Keratinocyte (primary cell): ENCODE data around the gene FAM3C. TPM values are rescaled to one million over a fixed set of nuclear protein-coding genes. Genes with fewer than 3 reads are reported as not detected.

Experiments
- DNase-seq: peaks from one replicate; pipeline ENCODE4 v3.0.0-alpha.2; 2011; ENCODE audit warnings: low read depth, missing footprints, low spot score
- FAIRE-seq: peaks from 2 replicates; lab custom pipeline; 2011; peaks lifted over from hg19 to GRCh38; lab: Jason Lieb, UNC
- H2AFZ ChIP-seq: 2 replicates; pipeline ENCODE4 v1.6.0; 2012; ENCODE audit warnings: low read length, control low read depth, inconsistent platforms; ENCODE audit not compliant: control insufficient read depth
- H3K27ac ChIP-seq: 2 replicates; pipeline ENCODE4 v1.5.1; 2011; ENCODE audit warnings: low read length; ENCODE audit not compliant: control insufficient read depth, insufficient read depth
- H3K27me3 ChIP-seq: 3 replicates; pipeline ENCODE4 v1.6.0; 2011; ENCODE audit warnings: low read length; ENCODE audit not compliant: control insufficient read depth, insufficient read depth; ENCODE audit errors: extremely low read depth
- H3K36me3 ChIP-seq, 2 experiments: 2 replicates in 1 of 2; 3 replicates in 1 of 2; pipeline ENCODE4 v1.5.1; 2011; ENCODE audit warnings: low read length in 2 of 2, mild to moderate bottlenecking in 1 of 2; ENCODE audit not compliant: control insufficient read depth in 2 of 2, insufficient read depth in 2 of 2; ENCODE audit errors: extremely low read depth in 1 of 2
- H3K4me1 ChIP-seq: 3 replicates; pipeline ENCODE4 v1.5.1; 2011; ENCODE audit warnings: low read length; ENCODE audit not compliant: control insufficient read depth, insufficient read depth; ENCODE audit errors: extremely low read depth
- H3K4me2 ChIP-seq: 3 replicates; pipeline ENCODE4 v1.6.0; 2011; ENCODE audit warnings: low read depth, low read length; ENCODE audit not compliant: control insufficient read depth, insufficient read depth; ENCODE audit errors: extremely low read depth
- H3K4me3 ChIP-seq, 3 experiments: fragments of 200-600 bp in 1 of 3; sonication (generic) in 1 of 3; 2 replicates in 2 of 3; 3 replicates in 1 of 3; pipeline ENCODE4 v1.5.1; 2011 to 2016; ENCODE audit warnings: low read length in 3 of 3, mild to moderate bottlenecking in 3 of 3, control low read depth in 2 of 3, inconsistent platforms in 1 of 3, low read depth in 1 of 3, mixed read lengths in 1 of 3, mixed run types in 1 of 3, moderate library complexity in 1 of 3; ENCODE audit not compliant: control insufficient read depth in 2 of 3, insufficient read depth in 2 of 3; ENCODE audit errors: extremely low read depth in 1 of 3
- H3K79me2 ChIP-seq: 2 replicates; pipeline ENCODE4 v1.6.0; 2012; ENCODE audit warnings: low read length; ENCODE audit not compliant: control insufficient read depth, insufficient read depth
- H3K9ac ChIP-seq: 3 replicates; pipeline ENCODE4 v1.6.0; 2011; ENCODE audit warnings: low read length; ENCODE audit not compliant: control insufficient read depth, insufficient read depth; ENCODE audit errors: extremely low read depth
- H3K9me1 ChIP-seq: 3 replicates; pipeline ENCODE4 v1.6.0; 2011; ENCODE audit warnings: low read length; ENCODE audit not compliant: control insufficient read depth, insufficient read depth; ENCODE audit errors: extremely low read depth
- H3K9me3 ChIP-seq: 2 replicates; pipeline ENCODE4 v1.5.1; 2012; ENCODE audit warnings: low read depth, low read length; ENCODE audit not compliant: control insufficient read depth
- H4K20me1 ChIP-seq: 3 replicates; pipeline ENCODE4 v1.6.0; 2011; ENCODE audit warnings: low read length; ENCODE audit not compliant: control insufficient read depth, insufficient read depth; ENCODE audit errors: extremely low read depth
- EZH2 ChIP-seq: IDR thresholded peaks from one replicate; pipeline ENCODE4 v1.6.1; 2012; ENCODE audit warnings: inconsistent platforms, mild to moderate bottlenecking, low read length, moderate library complexity
- dilution Hi-C: fragments of 300-500 bp; cut with MboI; formaldehyde crosslinking; loops from one replicate; pipeline ENCODE4 v1.7.0; 2020; ENCODE audit warnings: low sequenced_read_pairs; ENCODE audit not compliant: extremely low pct_ligation_motif_present
- polyA plus RNA-seq, 5 experiments: library from polyadenylated mRNA; depleted of rRNA in 3 of 5; stranded (reverse) in 3 of 5; stranded (forward) in 1 of 5; unstranded in 1 of 5; fragments of >200 nt; gene quantifications; 1 replicate in 1 of 5; 2 replicates in 3 of 5; 3 replicates in 1 of 5; pipeline versions ENCODE4 v1.2.1 to v1.2.3, GENCODE V29; 2011 to 2012; ENCODE audit warnings: missing spikeins in 2 of 5, low read depth in 1 of 5, low replicate concordance in 1 of 5
- TF ChIP-seq, protein P1 (sequence below), 3 experiments: IDR thresholded peaks in 1 of 3; conservative IDR thresholded peaks in 1 of 3; optimal IDR thresholded peaks in 1 of 3; 2 replicates in 2 of 3; 3 replicates in 1 of 3; pipeline versions ENCODE3 to v1.5.1; 2011; ENCODE audit warnings: low read length in 3 of 3, mild to moderate bottlenecking in 3 of 3, moderate library complexity in 2 of 3, control low read depth in 1 of 3, inconsistent platforms in 1 of 3; ENCODE audit not compliant: insufficient read depth in 2 of 3; ENCODE audit errors: extremely low read depth in 1 of 3

The FAM3C gene
- polyA plus RNA-seq, 1 donor (not counting 4 experiments of a cell fraction or from before 2014, with no cell fraction given), result 93.5 TPM

DNA sequence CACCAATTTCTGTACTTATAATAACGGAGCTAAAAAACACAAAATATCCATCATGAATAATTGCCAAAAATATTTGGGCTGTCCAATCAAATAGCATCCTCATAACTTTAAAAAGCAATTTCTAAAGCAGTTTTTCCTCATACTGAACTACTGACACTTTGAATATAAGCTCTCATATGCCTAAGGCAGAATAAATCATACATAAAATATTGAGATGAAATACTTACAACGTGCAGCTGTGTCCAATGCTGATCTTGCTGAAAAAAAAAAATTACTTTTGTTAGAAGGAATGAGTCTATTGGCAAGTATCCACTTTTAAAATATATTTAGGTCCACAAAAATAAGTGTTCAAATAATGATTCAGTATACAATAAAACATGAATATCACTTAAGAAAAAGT, 24.2 kb downstream of the FAM3C start:
- Histone ChIP-seq H3K79me2 (no peaks in the 10 kb centered on the region), H3K4me1 (no peaks in the 10 kb centered on the region), H3K27ac (no peak overlapping the region), H2AFZ (no peak overlapping the region), H3K9me1 (no peaks in the 10 kb centered on the region), H3K9me3 (no peaks in the 10 kb centered on the region), H3K4me3 (no peak overlapping the region), H4K20me1 (no peaks in the 10 kb centered on the region), H3K4me2 (no peak overlapping the region), H3K9ac (no peak overlapping the region), H3K36me3 (peaks cover 7 to 15% of the 10 kb centered on the region in 2 experiments), H3K27me3 (no peaks in the 10 kb centered on the region)
- no peak for TF ChIP-seq EZH2
- TF ChIP-seq, protein P1, sequence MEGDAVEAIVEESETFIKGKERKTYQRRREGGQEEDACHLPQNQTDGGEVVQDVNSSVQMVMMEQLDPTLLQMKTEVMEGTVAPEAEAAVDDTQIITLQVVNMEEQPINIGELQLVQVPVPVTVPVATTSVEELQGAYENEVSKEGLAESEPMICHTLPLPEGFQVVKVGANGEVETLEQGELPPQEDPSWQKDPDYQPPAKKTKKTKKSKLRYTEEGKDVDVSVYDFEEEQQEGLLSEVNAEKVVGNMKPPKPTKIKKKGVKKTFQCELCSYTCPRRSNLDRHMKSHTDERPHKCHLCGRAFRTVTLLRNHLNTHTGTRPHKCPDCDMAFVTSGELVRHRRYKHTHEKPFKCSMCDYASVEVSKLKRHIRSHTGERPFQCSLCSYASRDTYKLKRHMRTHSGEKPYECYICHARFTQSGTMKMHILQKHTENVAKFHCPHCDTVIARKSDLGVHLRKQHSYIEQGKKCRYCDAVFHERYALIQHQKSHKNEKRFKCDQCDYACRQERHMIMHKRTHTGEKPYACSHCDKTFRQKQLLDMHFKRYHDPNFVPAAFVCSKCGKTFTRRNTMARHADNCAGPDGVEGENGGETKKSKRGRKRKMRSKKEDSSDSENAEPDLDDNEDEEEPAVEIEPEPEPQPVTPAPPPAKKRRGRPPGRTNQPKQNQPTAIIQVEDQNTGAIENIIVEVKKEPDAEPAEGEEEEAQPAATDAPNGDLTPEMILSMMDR (optimal IDR thresholded peaks at IDR 0.05 in 1 of 3, IDR thresholded peaks at IDR 0.05 in 1 of 3, conservative IDR thresholded peaks at IDR 0.05 in 1 of 3; ENCODE audit: extremely low read depth in 1 of 3, insufficient read depth in 2 of 3, low read length in 3 of 3), result no peak
- FAIRE-seq (no peak), DNase-seq (no peak)
- dilution Hi-C loops, result no loop called here

DNA sequence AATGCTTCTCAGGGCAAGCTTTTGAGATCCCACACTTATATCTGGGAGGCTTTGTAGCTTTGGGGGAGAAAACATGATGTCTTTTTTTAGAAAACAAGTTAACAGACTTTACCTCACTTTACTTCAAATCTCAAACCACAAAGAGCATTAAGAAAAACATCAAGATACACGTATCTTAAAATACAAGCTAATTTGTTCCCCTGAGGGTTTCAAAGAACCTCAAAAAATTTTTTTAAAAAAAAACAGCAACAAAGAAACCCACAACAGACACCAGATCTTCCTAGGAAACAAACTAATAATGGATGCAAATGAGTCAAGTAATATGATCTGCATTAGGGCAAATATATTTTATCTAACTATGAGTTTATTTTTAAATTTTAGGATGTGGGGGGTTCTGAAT, 24.7 kb downstream of the FAM3C start:
- Histone ChIP-seq H3K4me3 (no peak overlapping the region), H3K36me3 (peaks cover 7 to 15% of the 10 kb centered on the region in 2 experiments), H3K79me2 (no peaks in the 10 kb centered on the region), H3K9me1 (no peaks in the 10 kb centered on the region), H4K20me1 (no peaks in the 10 kb centered on the region), H2AFZ (no peak overlapping the region), H3K4me1 (no peaks in the 10 kb centered on the region), H3K4me2 (no peak overlapping the region), H3K27ac (no peak overlapping the region), H3K27me3 (no peaks in the 10 kb centered on the region), H3K9ac (no peak overlapping the region), H3K9me3 (no peaks in the 10 kb centered on the region)
- no peak for FAIRE-seq
- no peak for DNase-seq
- TF ChIP-seq EZH2, result no peak
- TF ChIP-seq, protein P1 (optimal IDR thresholded peaks at IDR 0.05 in 1 of 3, IDR thresholded peaks at IDR 0.05 in 1 of 3, conservative IDR thresholded peaks at IDR 0.05 in 1 of 3; ENCODE audit: extremely low read depth in 1 of 3, insufficient read depth in 2 of 3, low read length in 3 of 3), result no peak
- dilution Hi-C loops, result no loop called here
